ENCODE data around the gene USP32.

DNA sequence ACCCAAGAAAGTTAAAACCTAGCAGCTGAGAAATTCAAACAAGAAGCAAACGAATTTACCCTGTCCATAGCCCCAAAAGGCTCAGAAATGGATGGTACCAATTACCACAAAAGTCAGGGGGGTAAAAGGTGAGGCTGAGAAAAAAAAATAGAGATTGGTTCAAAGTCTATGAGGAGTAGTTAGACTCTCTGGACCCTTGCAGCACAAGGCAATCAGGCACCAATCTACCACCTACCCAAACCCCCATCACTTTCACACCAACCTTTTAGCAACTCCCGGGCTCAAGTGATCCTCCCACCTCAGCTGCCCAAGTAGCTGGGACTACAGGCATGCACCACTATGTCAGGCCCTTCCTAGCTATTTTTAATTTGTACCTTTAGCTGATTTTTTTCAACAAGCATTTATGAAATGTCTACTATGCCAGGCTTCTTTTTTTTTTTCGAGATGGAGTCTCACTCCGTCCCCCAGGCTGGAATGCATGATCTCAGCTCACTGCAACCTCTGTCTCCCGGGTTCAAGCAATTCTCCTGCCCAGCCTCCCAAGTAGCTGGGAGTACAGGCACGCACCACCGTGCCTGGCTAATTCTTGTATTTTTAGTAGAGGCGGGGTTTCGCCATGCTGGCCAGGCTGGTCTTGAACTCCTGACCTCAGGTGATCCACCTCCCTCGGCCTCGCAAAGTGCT lies 40.8 kb downstream of the USP32 start:
- no peak for TF ChIP-seq YY1 (IDR thresholded peaks at IDR 0.05; ENCODE audit: insufficient read depth, insufficient read length)
- no peak for TF ChIP-seq ZNF274 (IDR thresholded peaks at IDR 0.05; ENCODE audit: low read depth, low read length)
- TF ChIP-seq SUZ12 (IDR thresholded peaks at IDR 0.05; ENCODE audit: extremely low read depth, insufficient read depth, insufficient read length): no peak
